Dedifferentiated amniotic fluid mesenchymal stem cell (primary cell): ENCODE results near the gene APOD.

Source experiments
- DNase-seq: peaks from one replicate; pipeline ENCODE4 v3.0.0-alpha.2; 2016; ENCODE audit errors: extremely low spot score

APOD gene

GRCh38 chr3:195553268-195553667 lies 30.5 kb downstream of the APOD start:
- no peak for DNase-seq

- no peak for DNase-seq
Measured at GRCh38 chr3:195551381-195551978, 32.3 kb downstream of the APOD start.

GRCh38 chr3:195550723-195551122 lies 33.0 kb downstream of the APOD start:
- no peak for DNase-seq

- DNase-seq: no peak
Measured at GRCh38 chr3:195549931-195550519, 33.7 kb downstream of the APOD start.

- no peak for DNase-seq
Measured at GRCh38 chr3:195548987-195549386, 34.8 kb downstream of the APOD start.

GRCh38 chr3:195548501-195548900 lies 35.2 kb downstream of the APOD start:
- DNase-seq: no peak

GRCh38 chr3:195548006-195548405 lies 35.7 kb downstream of the APOD start:
- DNase-seq: no peak

GRCh38 chr3:195546130-195546560 lies 37.6 kb downstream of the APOD start:
- DNase-seq: peak; percentile 86

- no peak for DNase-seq
Measured at GRCh38 chr3:195544634-195545033, 39.1 kb downstream of the APOD start.

- no peak for DNase-seq
Measured at GRCh38 chr3:195544230-195544536, 39.6 kb downstream of the APOD start.

- DNase-seq: no peak
Measured at GRCh38 chr3:195543500-195544229, 40.1 kb downstream of the APOD start.

GRCh38 chr3:195542698-195543499 lies 40.8 kb downstream of the APOD start, which contains the start of gene PPP1R2:
PPP1R2 (minus strand) TSS chr3:195543325; CDS start chr3:195543025, 300 bp downstream.
- DNase-seq: peak; percentile 87

GRCh38 chr3:195542316-195542697 lies 41.4 kb downstream of the APOD start:
- no peak for DNase-seq

GRCh38 chr3:195540511-195540910 lies 43.2 kb downstream of the APOD start:
- no peak for DNase-seq

- no peak for DNase-seq
Measured at GRCh38 chr3:195540027-195540426, 43.7 kb downstream of the APOD start.

GRCh38 chr3:195539479-195539878 lies 44.3 kb downstream of the APOD start:
- no peak for DNase-seq

GRCh38 chr3:195537995-195538394 lies 45.7 kb downstream of the APOD start:
- no peak for DNase-seq

GRCh38 chr3:195535293-195535692 lies 48.4 kb downstream of the APOD start:
- no peak for DNase-seq

GRCh38 chr3:195532834-195533233 lies 50.9 kb downstream of the APOD start:
- no peak for DNase-seq

GRCh38 chr3:195532345-195532744 lies 51.4 kb downstream of the APOD start:
- DNase-seq: no peak

- no peak for DNase-seq
Measured at GRCh38 chr3:195531683-195532082, 52.1 kb downstream of the APOD start.

- no peak for DNase-seq
Measured at GRCh38 chr3:195526492-195526891, 57.2 kb downstream of the APOD start.
